ENCODE data around the gene AATF.

AATF gene, protein sequence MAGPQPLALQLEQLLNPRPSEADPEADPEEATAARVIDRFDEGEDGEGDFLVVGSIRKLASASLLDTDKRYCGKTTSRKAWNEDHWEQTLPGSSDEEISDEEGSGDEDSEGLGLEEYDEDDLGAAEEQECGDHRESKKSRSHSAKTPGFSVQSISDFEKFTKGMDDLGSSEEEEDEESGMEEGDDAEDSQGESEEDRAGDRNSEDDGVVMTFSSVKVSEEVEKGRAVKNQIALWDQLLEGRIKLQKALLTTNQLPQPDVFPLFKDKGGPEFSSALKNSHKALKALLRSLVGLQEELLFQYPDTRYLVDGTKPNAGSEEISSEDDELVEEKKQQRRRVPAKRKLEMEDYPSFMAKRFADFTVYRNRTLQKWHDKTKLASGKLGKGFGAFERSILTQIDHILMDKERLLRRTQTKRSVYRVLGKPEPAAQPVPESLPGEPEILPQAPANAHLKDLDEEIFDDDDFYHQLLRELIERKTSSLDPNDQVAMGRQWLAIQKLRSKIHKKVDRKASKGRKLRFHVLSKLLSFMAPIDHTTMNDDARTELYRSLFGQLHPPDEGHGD

DNA sequence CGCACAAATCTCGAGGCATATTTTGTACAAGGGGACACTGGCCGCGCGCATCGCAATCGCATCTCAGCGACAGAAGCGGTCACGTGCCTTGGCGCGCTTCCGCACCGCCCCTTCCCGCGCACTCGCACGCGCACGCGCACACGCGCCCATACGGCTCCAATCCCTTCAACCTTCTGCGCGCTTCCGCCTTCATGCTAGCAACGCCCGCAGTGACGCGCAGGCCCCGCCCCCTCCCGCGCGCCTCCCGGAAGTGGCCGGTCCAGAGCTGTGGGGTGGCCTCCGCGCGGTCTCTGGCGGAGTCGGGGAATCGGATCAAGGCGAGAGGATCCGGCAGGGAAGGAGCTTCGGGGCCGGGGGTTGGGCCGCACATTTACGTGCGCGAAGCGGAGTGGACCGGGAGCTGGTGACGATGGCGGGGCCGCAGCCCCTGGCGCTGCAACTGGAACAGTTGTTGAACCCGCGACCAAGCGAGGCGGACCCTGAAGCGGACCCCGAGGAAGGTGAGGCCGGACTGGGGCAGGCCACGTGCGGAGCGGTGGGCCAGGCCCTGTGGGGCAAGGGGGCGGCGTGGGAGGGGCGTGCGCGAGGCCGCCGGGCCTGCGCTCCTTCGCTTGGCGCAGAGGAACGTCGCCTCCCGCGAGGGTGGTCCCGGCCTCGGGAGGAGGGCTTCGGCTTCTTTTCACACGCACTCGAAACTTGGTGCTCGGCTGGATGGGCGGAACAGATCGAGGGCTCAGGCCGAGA lies at the start of gene AATF:
Gene AATF, plus strand, starts transcription at position 238 of the 744 bp plus-strand sequence. Its CDS starts 172 bp downstream, at position 410.
- DNase-seq (ENCODE audit: low read depth) = peak; percentile 96

DNA sequence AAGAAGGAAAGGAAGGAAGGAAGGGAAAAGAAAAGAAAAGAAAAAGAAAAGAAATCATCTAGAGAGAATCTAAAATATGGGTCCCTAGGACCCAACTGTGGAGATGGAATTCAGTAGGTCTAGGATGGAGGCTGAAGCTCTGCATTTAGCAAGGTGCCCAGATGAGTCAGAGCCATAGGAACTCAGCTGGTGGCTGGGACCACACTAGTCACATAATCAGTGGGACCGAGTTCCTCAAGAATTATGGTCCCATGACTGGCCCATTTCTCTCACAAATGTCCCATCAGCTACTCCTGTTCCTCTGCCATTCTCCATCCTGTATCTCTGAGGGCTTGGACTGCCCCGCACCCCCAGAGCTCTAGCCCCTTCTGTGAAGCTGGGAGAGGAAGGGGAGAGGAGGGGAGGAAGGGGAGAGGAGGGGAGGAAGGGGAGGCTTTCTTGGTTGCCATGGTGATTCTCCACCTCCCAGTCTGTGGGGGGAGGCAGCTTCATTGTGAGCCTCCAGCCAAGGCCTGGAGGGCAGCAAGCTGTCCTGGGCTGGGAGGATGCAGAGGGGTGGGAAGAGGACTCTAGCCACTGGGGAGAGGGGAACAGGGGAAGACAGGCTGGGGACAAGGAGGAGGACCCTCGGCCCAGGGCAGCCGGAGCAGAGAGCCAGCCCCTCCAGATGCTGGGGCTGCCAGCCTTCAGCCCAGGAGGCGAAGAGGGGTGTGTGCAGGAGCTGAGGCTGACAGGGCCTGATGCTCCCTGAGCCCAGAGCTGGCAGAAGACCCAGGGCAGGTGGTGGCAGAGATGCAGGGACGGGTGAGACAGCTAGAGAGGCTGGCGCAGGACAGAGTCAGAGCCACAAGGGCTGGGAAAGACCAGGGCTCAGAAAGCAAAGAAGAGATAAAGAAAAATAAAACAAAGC lies 49.2 kb upstream of the AATF start:
- no peak for DNase-seq (ENCODE audit: low read depth)

DNA sequence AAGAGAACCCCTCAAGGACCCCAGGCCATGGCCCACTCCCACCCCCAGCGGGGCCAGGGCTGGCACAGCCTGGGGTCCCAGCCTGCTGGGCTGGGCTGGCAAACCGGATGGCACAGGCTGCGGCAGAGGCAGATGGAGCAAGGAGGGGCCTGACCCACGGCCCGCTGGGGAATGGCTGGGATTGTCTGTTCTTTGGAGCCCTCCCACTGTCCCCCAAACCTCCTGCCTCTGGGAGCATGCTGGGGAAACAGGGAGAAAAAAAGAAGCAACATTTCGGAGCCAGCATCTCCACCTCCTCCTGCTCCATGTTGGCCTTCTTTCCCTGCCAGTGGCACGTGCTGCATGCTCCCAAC lies 48.6 kb upstream of the AATF start:
- DNase-seq (ENCODE audit: low read depth) = no peak

DNA sequence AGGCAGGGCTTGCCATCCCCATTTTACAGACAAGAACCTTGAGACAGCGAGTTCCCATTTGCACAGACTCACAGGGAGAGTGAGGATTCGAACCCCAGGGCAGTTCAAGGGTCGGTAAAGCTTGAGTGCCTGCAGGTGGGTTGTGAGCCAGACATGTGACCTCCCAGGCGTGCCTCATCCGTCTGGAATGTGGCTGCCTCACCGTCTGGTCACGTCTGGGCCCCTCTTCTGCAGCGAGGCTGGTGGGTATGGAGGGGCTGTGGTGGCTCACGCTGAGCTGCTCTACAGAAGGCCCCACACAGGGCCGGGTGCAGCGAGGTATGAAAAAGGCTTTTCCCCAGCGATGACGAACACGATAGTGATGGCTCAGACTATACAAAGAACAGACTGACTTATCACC lies 47.2 kb upstream of the AATF start:
- DNase-seq (ENCODE audit: low read depth) = no peak

DNA sequence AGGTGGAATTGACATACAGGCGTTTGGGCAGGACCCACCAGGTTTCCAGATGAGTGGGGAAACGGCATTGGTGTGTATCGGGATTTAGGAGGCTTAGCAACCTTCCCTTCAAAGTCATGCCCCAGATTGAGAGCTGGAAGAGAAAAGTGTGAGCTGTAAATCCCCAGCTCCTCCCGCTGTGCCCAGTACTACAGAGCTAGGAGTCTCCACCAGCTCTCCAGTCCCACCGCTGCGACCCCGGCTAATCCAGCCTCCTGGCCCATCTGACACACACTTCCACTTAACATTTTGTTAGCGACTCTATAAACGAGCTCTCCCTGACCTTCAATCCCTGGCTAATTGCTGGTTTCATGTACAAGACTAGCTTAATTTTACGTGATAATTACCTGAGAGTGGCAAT lies 41.3 kb upstream of the AATF start:
- DNase-seq (ENCODE audit: low read depth) = no peak

DNA sequence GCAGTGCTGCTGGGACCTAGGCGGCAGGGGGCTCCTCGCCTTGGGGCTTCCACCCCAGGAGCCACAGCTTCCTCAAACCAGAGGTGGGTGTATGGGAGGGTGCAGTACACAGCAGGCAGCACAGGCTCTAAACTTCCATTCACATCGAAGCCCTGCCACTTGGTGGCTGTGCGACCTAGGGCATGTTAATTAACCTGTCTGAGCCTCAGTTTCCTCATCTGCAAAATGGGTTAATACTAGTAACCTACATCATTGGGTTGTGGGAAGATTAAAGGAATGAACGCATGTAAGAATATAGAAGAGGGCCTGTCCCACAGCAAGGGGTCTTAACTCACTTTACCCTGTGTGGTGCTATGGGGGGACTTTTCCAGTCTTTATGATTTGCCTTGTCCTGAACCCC lies 38.2 kb upstream of the AATF start:
- no peak for DNase-seq (ENCODE audit: low read depth)

DNA sequence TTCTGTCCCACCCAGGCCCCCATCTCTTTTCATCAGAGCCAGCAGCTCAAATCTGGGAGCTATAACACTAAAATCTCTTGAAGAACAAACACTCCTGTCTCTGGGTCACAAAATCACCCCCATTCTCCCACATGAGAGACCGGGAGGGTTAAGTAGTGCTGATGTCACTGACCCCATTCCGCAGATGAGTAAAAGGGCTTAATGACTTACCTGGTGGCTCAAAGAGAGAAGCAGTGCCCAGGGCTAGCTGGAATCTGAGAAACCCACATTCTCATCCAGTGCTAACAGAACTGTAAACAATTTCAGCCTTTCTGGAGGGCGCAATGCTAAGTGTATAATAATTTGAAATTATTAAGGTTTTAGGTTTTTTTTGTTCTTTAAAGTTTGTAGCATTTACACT lies 37.8 kb upstream of the AATF start:
- DNase-seq (ENCODE audit: low read depth) = no peak

DNA sequence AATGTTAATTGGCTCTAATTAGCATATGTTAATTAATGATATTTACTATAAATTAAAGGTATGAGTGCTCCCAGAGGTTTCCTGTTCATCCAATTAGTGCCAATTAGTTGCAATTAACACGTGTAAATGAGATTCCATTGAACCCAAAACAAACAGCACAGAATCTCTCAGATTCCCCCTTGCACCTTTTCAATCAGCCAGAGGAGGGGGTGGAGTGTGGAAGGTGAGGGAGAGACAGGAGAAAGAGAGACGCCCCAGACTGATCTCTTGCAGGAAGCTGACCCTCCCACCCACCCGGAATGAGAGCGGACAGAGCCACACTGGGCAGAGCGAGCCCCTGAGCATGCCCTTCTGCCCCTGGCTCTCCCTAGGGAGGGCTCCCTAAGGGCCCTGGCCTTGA lies 35.6 kb upstream of the AATF start:
- no peak for DNase-seq (ENCODE audit: low read depth)

DNA sequence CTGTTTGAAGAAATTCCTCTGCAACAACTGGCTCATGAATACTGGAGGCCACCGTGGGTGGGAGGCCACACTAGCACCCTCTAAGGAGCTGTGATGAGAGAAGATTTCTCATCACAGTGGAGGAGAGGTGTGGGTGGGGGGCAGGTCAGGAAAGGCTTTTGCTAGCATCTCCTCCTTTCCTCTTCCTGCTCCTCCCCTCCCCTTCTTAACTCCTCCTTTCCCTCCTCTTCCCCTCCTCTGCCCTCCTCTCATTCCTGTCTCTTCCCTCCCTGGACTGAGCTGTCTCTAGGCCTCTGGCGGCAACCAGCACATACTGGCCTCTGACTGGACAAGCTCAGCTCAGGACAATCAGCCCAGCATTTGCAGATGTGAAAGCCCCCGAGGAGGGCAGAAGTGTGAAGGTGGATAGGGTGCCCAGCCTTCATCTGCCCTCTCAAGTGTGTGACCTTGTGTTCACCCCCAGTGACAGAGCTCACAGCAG lies 30.5 kb upstream of the AATF start:
- DNase-seq (ENCODE audit: low read depth) = no peak

DNA sequence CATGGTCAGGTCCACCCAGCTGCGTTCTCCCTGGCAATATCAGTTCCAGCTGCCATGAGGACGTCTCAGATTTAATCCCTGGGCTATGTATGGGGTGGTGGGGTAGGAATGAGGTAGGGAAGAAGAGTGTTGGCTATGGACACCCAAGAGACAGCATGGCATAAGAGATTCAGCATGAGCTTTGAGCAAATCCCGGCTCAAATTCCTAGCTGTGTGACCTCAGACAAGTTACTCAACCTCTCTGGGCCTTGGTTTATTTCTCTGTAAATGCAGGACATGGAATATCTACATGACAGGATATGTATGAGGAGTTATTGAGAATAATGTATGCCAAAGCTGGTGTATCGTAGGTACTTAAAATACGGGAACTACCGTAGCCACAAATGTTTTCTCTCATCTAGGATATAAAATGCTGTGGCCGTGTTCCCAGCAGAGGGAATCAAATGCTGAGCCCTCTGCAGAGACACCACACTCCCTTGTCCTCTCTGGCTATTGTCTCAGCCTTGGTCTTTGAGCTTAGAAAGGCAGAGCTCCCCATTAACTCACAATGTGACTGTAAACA lies 29.3 kb upstream of the AATF start:
- no peak for DNase-seq (ENCODE audit: low read depth)

DNA sequence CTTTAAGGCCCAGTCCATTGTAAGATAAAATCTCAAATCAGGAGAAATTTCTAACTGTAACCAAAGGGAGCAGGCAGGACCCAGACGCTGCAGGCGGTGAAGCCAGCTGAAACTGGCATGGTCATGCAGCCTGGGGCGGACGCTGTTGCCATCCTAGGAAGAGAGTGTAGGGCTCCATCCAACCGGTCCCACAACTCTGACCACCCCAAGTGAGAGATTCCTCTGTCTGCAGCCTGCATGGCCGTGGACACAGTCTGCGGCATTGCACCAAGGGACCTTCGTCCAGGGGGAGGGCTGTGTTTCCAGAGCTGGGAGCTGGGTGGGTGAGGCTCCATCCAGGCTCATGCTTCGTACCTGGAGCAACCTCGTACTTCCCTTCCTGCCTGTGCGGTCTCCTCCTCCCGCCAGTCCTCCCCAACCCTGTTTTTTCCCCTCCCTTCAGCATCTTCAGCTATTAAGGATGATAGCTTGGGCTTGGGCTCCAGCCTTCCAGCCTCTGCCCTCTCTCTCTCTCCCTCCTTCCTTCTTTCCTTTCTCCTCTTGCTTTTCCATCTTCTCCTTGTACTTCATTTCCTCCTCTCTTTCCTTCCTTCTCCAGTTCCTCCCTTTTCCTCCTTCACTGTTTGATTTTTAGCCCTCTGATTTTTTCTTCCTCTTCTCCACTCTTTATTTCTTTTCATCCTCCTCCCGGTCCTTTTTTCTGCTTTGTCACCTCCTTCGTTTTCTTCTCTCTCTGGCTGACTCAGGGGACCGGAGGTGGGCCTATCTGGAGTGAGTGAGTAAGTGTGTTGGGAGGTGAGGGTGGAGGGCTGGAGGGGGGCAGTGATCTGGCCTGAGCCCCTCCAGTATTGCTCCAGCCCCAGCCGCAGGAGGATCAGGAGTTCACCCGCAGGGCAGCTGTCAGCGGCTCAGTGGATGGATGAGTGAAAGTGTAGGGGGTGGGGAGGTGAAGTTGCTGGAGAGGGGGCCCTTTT lies 28.4 kb upstream of the AATF start:
- no peak for DNase-seq (ENCODE audit: low read depth)

DNA sequence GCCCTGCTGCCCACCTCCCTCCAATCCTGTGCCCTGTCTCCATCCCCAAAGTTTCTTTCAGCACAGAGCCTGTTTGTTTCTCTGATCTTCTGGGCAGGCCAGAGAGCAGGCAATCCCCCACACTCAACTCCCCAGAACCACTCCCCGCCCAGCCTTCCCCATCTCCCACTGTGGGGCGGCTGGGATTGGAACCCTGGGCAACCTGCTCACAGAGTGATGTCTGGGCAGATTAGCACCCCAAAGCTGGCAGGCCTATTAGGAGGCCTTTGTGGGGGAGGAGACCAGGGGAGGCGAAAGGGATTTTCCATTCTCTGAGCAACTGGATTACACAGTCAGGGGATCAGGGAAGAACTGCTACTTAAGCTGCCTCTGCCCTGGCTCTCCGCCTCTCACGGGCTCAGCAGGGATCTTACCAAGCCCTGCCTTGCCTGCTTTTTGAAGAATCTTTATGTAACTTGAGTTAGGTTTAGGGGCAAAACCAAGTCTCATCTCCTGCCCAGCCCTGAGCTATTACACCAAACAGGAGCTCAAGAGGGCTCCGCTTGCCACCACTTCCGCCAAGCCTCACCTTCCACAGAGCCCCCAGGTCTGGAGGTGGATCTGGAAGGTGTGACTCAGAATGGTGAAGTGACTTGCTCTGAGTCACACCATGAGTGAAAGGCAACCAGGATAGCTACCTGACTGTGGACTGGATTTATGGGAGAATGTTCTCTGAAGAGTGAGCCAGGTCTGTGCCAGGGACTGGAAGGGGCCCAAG lies 27.5 kb upstream of the AATF start:
- DNase-seq (ENCODE audit: low read depth) = peak; percentile 61

DNA sequence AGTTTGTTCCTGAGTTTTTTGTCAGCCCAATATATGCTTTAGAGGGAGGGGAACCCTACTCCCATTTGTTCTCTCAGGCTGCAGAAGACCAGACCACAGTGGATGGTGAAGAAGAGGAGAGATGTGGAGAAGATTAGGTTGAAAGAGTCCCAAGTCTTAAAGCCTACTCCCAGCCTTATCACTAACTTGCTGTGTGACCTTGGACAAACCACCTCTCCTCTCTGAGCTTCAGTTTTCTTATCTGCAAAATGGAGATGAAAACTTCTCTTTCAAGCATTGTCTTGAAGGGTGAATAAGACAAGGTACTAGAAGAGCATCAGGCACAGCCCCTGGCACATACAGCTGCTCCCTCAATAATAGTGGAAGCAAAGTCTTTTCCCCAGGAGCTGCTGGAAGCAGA lies 26.6 kb upstream of the AATF start:
- DNase-seq (ENCODE audit: low read depth) = no peak

DNA sequence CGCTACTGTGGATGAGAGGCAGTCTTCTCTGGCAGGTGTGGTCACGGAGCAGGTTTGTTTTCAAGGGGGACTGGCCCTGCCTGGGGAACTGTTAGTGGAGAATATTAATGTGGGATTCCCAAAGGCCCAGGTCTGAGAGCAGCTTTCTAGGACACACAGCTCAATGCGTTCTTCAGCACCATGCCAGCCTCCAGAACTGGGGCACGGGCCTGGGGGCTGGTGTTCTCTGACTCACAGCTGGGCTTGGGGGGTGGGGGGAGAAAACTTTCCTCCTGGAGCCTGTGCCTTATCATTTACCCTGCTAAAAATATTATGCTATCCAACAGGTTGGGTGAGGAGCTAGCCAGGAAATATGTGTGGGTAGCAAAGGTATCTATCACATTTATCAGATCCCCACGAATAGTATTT lies 24.9 kb upstream of the AATF start:
- DNase-seq (ENCODE audit: low read depth) = no peak

DNA sequence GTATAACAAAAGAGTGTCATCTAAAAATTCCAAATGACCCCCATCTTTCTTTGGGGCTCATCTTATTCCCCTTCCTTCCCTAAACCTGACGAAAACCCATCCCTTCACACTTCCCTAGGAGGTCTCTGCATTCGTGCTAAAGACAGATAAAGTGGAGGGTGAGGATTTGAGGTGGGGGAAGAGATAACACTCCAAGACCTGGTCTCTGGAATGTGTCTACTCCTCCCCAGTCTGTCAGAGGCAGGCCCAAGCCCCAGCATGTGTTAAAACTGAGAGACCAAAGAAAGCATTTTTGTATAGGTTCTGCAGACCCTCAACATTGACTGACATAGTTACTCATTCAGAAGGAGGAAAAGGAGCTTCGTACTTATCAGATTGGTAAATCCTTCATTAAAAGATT lies 22.5 kb upstream of the AATF start:
- DNase-seq (ENCODE audit: low read depth) = no peak

DNA sequence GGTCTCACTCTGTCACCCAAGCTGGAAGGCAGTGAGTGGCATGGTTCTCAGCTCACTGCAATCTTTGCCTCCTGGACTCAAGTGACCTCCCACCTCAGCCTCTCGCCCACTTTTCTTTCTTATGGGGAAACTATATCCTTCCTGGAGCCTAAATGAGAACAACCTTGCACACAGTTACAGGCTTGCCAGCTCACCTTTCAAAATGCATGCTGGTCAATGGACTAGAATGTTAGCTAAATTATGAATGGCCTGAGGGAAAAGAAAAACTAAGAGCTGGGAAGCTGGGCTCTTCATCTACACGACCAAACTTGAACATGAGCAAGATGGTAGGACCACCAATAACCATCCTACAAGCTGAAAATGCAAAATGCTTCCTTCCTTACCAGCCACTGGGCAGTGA lies 22.1 kb upstream of the AATF start:
- no peak for DNase-seq (ENCODE audit: low read depth)

DNA sequence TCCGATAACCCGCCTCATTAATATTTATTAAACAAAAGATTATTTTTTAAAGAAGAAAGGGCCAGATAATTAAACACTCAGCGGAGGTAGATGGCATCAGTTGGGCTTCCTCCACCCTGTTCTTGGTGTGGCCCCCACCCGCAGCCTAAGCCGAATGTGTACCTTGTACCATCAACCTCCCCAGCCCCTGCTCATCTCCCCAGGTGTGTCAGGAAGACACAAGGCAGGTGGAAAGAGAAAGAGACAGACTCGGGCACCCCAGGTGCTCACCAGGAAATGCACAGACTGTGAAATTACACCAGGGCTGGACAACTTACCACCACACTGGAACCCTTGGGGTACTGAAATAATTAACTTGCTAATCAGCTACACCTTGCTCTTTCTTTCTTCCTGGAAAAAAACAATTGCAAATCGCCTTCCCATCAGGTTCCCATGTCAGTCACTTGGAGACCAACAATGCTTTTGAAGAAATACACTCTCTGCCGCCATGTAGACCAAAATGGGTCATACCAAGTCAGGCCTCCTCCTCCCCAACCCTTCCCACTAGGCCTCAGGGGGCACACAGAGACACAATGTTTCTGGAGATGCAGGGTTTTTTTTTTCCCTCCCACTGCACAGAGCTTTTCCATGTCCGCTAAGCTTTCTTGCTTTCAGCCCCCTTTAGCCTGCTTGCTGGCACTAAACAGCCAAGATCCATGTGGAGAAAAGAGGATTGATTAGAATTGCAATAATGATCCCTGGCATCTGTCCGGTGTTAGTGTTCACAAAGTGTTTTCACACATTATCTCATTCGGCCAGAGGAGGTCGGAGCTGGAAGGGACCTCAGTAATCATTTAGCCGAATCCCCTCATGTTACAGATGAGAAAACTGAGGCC lies 20.0 kb upstream of the AATF start:
- DNase-seq (ENCODE audit: low read depth) = no peak

DNA sequence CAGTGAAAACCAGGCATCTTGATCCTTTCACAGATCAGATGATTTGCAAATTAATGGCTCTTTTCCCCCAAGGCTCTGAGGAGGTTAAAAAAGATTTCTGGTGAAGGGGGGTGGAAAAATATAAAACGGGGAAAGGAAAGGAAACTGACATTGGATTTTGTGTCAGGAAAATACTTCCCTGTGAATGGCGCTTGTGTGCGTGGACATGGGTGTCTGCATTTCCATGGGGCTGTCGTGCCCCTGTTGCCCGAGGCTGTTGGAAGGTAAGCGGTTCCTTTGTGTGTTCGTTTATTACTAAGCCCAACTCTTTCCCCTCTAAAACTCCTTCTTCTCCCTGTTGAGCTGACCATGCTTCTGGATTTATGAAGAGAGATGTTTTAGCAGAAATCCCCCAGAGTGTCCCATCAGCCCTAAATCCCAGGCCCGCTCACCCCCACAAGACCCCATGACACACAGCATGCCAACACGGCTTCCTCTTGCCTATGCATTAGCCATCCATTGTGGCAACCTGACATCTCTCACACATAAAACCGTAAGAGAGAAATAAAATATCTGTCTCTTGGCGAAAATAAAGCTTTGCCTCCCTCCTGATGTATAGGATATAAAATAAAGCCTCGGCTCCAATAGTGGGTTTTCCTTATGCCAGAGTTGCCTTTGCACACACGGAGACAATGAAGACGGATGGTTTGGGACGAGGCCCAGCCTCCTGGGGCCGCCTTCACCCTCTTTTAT lies 18.7 kb upstream of the AATF start:
- no peak for DNase-seq (ENCODE audit: low read depth)

All from activated T-cell treated with anti-CD3 and anti-CD28 coated beads for 24 hours (primary cell).